GM12865 (cell line): Measurements from ENCODE around the gene R3HCC1L.

Source experiments
- DNase-seq: peaks from one replicate; pipeline ENCODE4 v3.0.0; 2010; ENCODE audit warnings: low read depth
- H3K4me3 ChIP-seq: 2 replicates; pipeline ENCODE4 v1.5.1; 2011; ENCODE audit warnings: mild to moderate bottlenecking, low read depth, low read length, control low read depth
- CTCF ChIP-seq: IDR thresholded peaks from 2 replicates; pipeline ENCODE4 v1.5.1; 2011; ENCODE audit warnings: low read length, control low read depth, low read depth, inconsistent platforms; ENCODE audit not compliant: insufficient read depth; ENCODE audit errors: missing control alignments

R3HCC1L gene

GRCh38 chr10:98163941-98164340 is 29.5 kb downstream of the R3HCC1L start:
- no peak overlapping the region for H3K4me3 ChIP-seq
- no peak for TF ChIP-seq CTCF
- no peak for DNase-seq

GRCh38 chr10:98167191-98167590 is 32.7 kb downstream of the R3HCC1L start:
- no peak for TF ChIP-seq CTCF
- DNase-seq: peak; percentile 25

GRCh38 chr10:98168147-98168546 is 33.7 kb downstream of the R3HCC1L start:
- H3K4me3 ChIP-seq: no peak overlapping the region
- TF ChIP-seq CTCF: no peak
- peak; percentile 34 for DNase-seq

More at GRCh38 chr10:98167191-98167590, 32.7 kb downstream of the R3HCC1L start:
- H3K4me3 ChIP-seq: no peak overlapping the region

DNA sequence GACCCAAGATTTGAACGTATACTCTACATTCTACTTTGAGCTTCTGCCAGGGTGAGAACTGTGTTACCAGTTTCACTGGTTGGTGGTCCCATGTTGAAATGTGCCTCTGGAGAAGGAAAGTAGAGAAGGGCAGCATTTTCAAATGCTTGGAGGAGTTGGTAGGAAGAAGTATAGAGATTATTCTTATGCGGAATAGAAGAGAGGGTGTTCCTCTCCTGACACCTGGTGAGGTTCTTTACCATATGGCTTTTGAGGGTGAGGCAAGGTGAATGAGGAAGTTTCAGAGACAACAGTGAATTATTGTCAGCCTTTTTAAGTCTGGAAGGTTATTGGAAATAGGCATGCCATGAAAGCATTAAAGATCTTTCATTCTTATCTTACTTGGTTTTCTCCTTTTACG is 34.3 kb downstream of the R3HCC1L start:
- TF ChIP-seq CTCF: no peak
- no peak for DNase-seq
- no peak overlapping the region for H3K4me3 ChIP-seq

GRCh38 chr10:98169379-98169778 is 34.9 kb downstream of the R3HCC1L start:
- no peak for TF ChIP-seq CTCF

DNA sequence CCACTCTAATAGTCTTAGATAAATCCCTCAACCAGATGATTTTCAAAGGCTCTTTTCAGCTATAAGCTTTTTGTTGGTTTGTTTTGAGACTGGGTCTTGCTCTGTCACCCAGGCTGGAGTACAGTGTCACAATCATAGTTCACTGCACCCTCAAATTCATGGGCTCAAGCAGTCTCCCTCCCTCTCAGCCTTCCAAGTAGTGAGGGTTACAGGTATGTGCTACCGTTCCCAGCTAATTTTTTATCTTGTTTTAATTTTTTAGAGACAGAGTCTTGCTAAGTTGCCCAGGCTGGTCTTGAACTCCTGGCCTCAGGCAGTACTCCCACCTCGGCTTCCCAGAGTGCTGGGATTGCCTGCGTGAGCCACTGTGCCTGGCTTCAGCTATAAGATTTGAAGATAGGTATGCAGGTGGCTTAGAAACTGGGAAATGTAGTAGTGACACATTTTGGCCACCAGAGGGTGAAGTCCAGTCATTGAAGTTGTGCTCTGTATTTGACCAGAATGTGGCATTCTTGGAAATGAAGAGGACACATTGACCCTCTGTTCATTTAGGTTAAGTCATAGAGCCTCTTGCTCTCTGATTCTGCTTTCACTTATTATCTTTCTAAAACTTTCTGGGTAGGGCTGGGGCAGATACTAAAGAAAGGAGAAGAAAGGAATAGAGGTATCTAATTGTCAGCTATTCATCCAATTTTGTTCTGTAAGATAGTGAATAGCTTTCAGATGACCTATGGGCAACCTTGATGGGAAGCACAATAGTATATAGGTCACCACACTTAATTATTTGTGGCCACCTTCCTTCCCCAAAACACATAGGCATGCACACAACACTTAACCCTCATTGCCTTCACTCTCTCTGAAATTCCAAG is 36.0 kb downstream of the R3HCC1L start:
- peak; percentile 64 for DNase-seq
- H3K4me3 ChIP-seq: no peak overlapping the region
- peak; percentile 75 for TF ChIP-seq CTCF

More at GRCh38 chr10:98169379-98169778, 34.9 kb downstream of the R3HCC1L start:
- no peak overlapping the region for H3K4me3 ChIP-seq
- peak; percentile 7 for DNase-seq
